Brain pericyte (primary cell): Measurements from ENCODE around the gene SPATA6.

ENCODE experiments used
- DNase-seq: peaks from one replicate; pipeline ENCODE4 v3.0.0-alpha.2; 2012; ENCODE audit warnings: low read depth, low spot score

Gene SPATA6

DNA sequence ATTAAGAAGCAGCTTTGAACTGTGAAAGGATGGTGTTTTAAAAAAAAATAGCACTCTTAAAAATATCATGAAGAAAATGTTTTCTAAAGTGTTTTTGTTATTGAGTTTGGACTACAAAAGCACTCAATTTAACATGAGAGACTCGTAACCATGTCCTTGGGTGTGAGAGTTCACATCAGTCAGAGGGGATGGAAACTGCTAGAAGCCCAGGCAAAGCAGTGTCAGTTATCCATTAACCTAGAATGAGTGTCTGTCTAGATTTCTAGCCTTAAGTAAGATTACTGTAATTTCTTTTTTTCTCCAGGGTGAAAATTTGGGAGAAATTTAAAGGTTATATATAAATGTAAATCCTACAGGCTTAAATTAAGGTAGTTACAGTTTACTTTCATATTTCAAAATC lies 217.8 kb downstream of the SPATA6 start:
- DNase-seq, result no peak

DNA sequence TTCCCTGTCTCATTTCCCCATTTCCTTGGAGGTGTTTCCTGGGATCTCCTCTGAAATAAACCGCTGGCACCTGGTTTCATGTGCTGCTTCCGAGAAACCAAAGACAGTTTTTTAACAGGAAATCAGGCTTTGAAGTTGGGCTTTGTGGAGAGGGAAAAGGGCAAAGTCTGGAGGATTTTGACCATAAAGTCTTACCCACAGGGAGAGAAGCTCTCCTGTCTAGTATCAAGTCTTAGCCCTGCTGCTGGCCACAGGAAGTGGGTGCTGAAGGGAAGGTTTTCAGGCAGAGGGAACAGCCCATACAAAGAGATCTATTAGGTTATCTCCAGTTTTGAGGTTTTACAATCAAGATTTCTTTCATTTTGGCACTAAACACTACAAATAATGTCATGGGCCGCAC lies 220.2 kb downstream of the SPATA6 start:
- no peak for DNase-seq

DNA sequence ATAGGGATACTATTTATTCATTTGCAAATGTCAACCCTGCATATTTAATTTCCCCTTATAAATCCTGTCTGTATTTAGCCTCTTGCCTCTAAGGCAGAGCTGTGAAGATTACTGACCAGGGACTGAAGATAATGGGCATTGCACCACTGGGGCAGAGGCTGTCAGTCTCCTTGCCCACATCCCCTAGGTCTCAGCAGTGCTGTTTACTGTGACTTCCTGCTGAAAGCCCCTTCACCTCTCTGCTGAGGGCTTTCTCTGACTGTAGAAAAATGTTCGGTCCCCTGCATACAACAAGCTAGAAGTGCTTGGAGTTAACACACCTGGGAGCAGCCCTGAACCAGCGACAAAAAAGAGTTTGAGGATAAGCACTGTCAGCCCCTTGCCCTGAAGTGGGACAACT lies 220.7 kb downstream of the SPATA6 start:
- DNase-seq, result no peak

DNA sequence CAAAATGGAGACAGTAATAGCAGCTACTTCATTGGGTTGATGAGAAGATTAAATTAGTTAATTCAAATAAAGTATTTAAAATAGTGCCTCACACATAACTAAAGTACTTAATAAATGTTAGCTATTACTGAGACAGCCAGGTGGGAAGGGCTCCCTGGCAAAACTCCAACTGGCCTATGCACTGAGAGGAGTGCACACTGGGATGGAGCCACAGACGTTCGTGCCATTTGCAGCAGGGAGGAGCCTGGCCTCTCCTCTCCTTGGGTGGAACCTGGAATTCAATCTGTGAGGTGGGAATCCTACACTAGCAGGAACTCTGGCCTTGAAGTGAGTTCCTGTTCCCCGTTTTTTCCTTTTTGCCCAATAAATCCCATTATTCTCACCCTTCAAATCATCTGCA lies 221.4 kb downstream of the SPATA6 start:
- no peak for DNase-seq

DNA sequence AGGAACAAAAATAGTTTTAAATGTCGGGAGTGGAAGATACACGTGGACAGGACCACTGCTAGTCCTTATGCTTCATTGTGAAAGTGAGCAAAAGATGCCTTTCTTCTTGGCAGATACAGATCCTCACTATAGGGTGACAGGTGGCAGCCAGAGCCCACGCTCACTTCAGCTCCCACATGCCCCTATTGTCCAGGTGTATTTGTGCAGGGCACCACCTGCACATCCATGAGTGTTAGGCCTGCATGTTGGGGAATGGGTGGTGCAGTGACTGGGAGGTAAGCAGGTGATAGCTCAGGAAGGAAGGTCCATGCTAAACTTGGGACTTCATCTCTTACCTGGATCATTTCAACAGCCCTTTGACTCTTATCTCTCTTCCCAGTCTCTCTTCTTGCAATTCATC lies 222.1 kb downstream of the SPATA6 start:
- DNase-seq, result no peak

DNA sequence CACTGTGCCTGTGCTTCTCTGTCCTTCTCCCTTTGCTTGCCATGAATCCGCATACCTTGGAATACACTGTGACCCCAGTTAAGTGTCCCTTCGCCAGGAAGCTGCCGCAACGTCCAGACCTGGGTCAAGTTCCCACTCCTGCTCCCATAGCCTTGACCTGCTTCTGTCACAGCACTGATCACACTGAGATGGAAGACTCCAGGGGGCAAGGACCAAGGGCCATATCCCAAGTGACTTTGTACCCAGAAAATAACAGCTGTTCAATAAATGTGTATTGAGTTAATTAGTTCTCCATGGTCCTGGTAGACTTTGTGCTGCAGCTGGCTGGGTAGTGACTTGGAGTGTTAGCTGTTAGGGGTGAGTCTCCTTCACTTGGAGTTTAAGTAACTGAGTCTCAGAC lies 223.6 kb downstream of the SPATA6 start:
- DNase-seq, result no peak

DNA sequence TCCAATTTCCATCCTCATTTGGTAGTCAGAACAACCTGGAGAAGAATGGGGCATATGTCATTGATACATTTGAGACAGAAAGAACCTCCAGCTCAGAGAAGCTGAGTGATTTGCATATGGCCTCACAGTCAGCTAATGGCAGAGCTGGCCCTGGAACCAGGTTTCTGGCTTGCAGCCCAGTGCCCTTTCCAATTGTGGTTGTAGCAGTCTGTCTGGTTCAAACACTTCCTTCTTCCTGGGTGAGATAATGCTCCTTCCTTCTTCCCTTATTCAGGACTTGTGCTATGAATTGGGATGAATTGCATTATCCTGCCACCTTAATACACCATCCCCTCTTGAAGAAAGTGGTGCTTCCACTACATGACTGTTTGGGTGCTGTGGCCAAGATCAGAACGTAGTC lies 225.3 kb downstream of the SPATA6 start:
- no peak for DNase-seq
